MM.1S (cell line): Measurements from ENCODE around the gene EFR3B.

Experiments
- CTCF ChIP-seq: fragments of 300-600 bp; sonication (generic); IDR thresholded peaks from 2 replicates; pipeline ENCODE4 v1.5.1; 2016; ENCODE audit warnings: antibody characterized with exemption, low read length, mixed read lengths
- EZH2 ChIP-seq: fragments of 300-600 bp; sonication (generic); optimal IDR thresholded peaks from 2 replicates; pipeline ENCODE3; 2017; ENCODE audit warnings: low read depth, mild to moderate bottlenecking, antibody characterized with exemption, low read length, mixed read lengths
- EZH2phosphoT487 ChIP-seq: fragments of 300-600 bp; sonication (generic); IDR thresholded peaks from 2 replicates; pipeline ENCODE4 v1.6.1; 2018; ENCODE audit warnings: antibody characterized with exemption, low read length

GRCh38 chr2:25104736-25105135 is 62.9 kb downstream of the EFR3B start:
- no peak for TF ChIP-seq EZH2
- TF ChIP-seq CTCF: no peak
- TF ChIP-seq EZH2phosphoT487: no peak
